Common myeloid progenitor, CD34-positive (primary cell): ENCODE results near the gene RCOR1.

Source experiments
- CTCF ChIA-PET: fragments of 350-600 bp; sonication (Branson Sonifier 250); formaldehyde crosslinking; loops from one replicate; lab custom pipeline; 2021; ENCODE audit warnings: antibody characterized with exemption; lab: Charles Lee
- POLR2A ChIA-PET: fragments of 350-600 bp; sonication (Branson Sonifier 250); formaldehyde crosslinking; loops from one replicate; lab custom pipeline; 2021; ENCODE audit warnings: antibody characterized with exemption; lab: Charles Lee
- DNase-seq, 3 donors: peaks; one replicate each; pipeline versions ENCODE4 v3.0.0 to v3.0.0-alpha.2; 2013
- H3K27ac ChIP-seq, 2 experiments: 1 replicate in 1 of 2; 2 replicates in 1 of 2; pipeline ENCODE4 v1.7.0; 2013; ENCODE audit warnings: inconsistent platforms in 2 of 2, low read length in 2 of 2, mild to moderate bottlenecking in 2 of 2, low read depth in 1 of 2, moderate library complexity in 1 of 2; ENCODE audit not compliant: severe bottlenecking in 2 of 2, insufficient read depth in 1 of 2, poor library complexity in 1 of 2
- H3K27me3 ChIP-seq, 5 experiments: replicated peaks in 2 of 5; 1 replicate in 3 of 5; 2 replicates in 2 of 5; pipeline versions ENCODE4 v1.6.1 to v1.7.0; 2013; ENCODE audit warnings: low read length in 4 of 5, mild to moderate bottlenecking in 2 of 5, moderate library complexity in 2 of 5, inconsistent platforms in 1 of 5; ENCODE audit not compliant: insufficient read depth in 5 of 5, control insufficient read depth in 4 of 5
- H3K36me3 ChIP-seq, 4 experiments: 1 replicate in 2 of 4; 2 replicates in 2 of 4; pipeline versions ENCODE4 v1.6.1 to v1.7.0; 2013; ENCODE audit warnings: low read length in 3 of 4, control low read depth in 1 of 4, mild to moderate bottlenecking in 1 of 4; ENCODE audit not compliant: control insufficient read depth in 4 of 4, insufficient read depth in 4 of 4
- H3K4me1 ChIP-seq, 4 experiments: 1 replicate in 3 of 4; 2 replicates in 1 of 4; pipeline versions ENCODE4 v1.6.1 to v1.7.1; 2013; ENCODE audit warnings: low read length in 3 of 4, mild to moderate bottlenecking in 3 of 4, control low read depth in 1 of 4, inconsistent platforms in 1 of 4, moderate library complexity in 1 of 4; ENCODE audit not compliant: control insufficient read depth in 4 of 4, insufficient read depth in 4 of 4; ENCODE audit errors: control extremely low read depth in 1 of 4
- H3K4me3 ChIP-seq, 7 experiments: 1 replicate in 4 of 7; 2 replicates in 3 of 7; pipeline versions ENCODE4 v1.5.1 to v1.7.0; 2013; ENCODE audit warnings: mild to moderate bottlenecking in 7 of 7, low read length in 6 of 7, moderate library complexity in 6 of 7, inconsistent platforms in 2 of 7, low read depth in 2 of 7, control low read depth in 1 of 7; ENCODE audit not compliant: insufficient read depth in 4 of 7, control insufficient read depth in 1 of 7; ENCODE audit errors: extremely low read depth in 1 of 7
- H3K9me3 ChIP-seq, 5 experiments: 1 replicate in 4 of 5; 2 replicates in 1 of 5; pipeline versions ENCODE4 v1.6.1 to v1.7.1; 2013; ENCODE audit warnings: low read length in 4 of 5, mild to moderate bottlenecking in 2 of 5, inconsistent platforms in 1 of 5, low read depth in 1 of 5, moderate library complexity in 1 of 5; ENCODE audit not compliant: control insufficient read depth in 4 of 5, insufficient read depth in 2 of 5; ENCODE audit errors: control extremely low read depth in 1 of 5
- WGBS: methylation state at CpG from one replicate; pipeline ENCODE4 v1.1.5; 2013; ENCODE audit not compliant: insufficient coverage; 5-methylcytosine and 5-hydroxymethylcytosine counted together

RCOR1 gene

DNA sequence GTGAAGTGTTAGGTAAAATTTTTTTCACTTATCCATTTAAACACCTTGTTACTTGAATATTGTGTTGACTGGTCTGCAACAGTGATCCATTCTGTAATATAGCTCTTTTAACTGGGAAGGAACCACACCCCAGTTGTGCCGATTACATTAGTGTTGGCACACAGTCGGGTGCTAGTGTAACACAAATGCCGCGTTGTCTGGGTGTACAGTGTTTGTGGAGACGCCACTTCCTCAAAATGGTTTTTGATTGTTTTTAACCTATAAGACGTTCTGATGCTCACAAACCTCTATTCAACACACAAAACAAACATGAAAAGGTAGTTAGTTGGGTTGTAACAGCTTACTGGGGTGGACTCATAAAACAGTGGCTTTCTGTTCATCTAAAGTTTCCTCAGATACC, 136.8 kb downstream of the RCOR1 start:
- no peaks in the 10 kb centered on the region for H3K9me3 ChIP-seq
- WGBS = 100% methylated on average over 2 of the region's 6 CpGs
- H3K4me1 ChIP-seq = no peaks in the 10 kb centered on the region
- CTCF ChIA-PET = interaction anchor here (1.0 kb wide), 2 partner anchors 11 to 126 kb away, joined by 3 read pairs; no protein-coding TSS in a partner anchor
- H3K36me3 ChIP-seq = peaks cover 9 to 62% (median 43%) of the 10 kb centered on the region in 4 experiments
- no peaks in the 10 kb centered on the region for H3K27me3 ChIP-seq
- DNase-seq = no peak
- H3K27ac ChIP-seq = no peak overlapping the region
- POLR2A ChIA-PET = no interaction called here
- no peak overlapping the region for H3K4me3 ChIP-seq

- Histone ChIP-seq H3K27ac (no peak overlapping the region), H3K27me3 (no peaks in the 10 kb centered on the region), H3K9me3 (no peaks in the 10 kb centered on the region), H3K36me3 (peaks cover 9 to 59% (median 38%) of the 10 kb centered on the region in 4 experiments), H3K4me1 (no peaks in the 10 kb centered on the region), H3K4me3 (no peak overlapping the region)
- CTCF ChIA-PET = no interaction called here
- no peak for DNase-seq
- POLR2A ChIA-PET = no interaction called here
- WGBS = 99% methylated on average over 7 of the region's 8 CpGs
Measured at GRCh38 chr14:102729825-102730224, 137.4 kb downstream of the RCOR1 start.

DNA sequence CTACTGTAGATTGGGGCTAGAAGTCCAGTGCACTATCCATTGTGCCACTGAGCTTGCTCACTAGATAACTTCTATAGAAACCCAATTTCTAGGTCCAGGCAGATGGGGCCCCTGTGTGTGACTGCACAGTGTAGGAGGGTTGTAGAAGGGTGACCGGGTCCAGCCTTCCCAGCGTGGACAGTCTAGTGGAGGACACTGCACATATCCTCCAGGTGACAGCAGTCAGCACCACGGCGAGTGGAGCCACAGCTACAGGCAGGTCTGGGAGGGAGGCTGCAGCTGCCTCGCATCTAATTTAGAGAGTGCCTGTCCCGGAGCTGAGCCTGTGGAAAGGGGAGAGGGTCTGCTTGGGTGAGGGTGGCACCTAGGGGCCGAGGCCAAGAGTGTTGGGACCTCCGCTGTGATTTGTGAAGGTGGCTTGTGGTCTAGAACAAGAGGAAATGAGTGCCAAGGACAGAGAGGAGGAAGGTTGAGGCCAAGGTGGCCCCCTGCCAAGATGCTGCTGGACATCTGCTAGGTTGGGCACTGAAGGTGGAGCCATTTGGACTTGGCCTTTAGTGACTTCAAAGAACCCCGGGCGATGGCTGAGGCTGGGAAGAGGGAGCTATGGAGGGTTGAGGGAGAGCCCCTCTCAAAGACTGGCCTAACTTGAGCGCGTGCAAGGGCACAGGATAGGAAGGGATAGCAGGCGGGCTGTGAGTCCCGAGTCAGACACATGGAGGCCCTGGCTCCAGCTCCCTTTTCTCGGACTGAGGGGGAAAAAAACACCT, 138.8 kb downstream of the RCOR1 start:
- Histone ChIP-seq H3K9me3 (no peaks in the 10 kb centered on the region), H3K4me3 (no peak overlapping the region), H3K27ac (no peak overlapping the region), H3K36me3 (peaks cover 7 to 45% (median 27%) of the 10 kb centered on the region in 4 experiments), H3K27me3 (no peaks in the 10 kb centered on the region), H3K4me1 (no peaks in the 10 kb centered on the region)
- DNase-seq = no peak
- ChIA-PET POLR2A (no interaction called here), CTCF (interaction anchor here (0.6 to 0.9 kb wide), 2 partner anchors 10 to 913 kb away, joined by 3 to 5 read pairs; no protein-coding TSS in a partner anchor)
- WGBS = 96% methylated on average over 8 of the region's 15 CpGs

DNA sequence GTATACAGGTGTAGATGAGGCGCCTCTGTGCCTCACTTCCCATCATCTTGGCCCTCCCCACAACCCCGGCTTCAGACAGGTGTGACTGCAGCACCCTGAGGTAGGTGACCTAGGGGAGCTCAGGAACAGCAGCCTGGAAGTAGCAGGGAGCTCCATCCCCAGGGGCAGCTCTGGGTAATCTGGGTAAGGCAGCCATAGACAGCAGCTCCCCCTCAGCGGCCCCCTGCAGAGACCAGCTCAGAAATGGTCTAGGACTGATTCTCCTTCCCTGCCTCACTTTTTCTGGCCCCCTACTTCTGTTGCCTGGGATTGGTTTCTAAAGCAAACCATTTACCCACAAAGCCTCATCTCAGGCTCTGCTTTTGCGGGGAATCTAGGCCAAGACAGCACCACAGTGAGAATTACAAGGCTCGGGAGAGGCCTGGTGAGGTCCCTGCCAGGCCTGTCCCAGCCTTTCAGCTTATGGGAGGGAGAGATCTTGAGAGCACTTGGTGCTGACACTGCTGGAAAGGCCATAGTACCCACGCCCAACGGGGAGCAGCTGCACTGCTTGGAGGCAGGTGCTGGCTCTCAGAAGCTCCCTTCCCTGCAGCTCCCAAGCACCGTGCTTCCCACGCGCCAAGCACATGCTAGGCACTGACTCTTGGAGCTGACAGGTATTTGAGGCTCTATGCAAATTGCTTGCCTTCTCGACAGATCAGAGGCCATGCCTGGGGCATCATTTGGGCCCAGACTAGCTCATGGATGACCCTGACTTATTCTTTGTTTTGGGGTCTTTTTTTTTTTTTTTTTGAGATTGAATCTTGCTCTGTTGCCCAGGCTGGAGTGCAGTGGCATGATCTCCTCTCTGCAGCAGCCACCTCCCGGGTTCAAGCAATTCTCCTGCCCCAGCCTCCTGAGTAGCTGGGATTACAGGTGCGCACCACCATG, 139.7 kb downstream of the RCOR1 start:
- CTCF ChIA-PET = interaction anchor here (0.6 to 0.9 kb wide), 2 partner anchors 11 to 913 kb away, joined by 3 to 5 read pairs; no protein-coding TSS in a partner anchor
- H3K9me3 ChIP-seq = no peaks in the 10 kb centered on the region
- DNase-seq = no peak
- no peak overlapping the region for H3K27ac ChIP-seq
- H3K4me1 ChIP-seq = no peaks in the 10 kb centered on the region
- WGBS = 95% methylated on average over 9 of the region's 13 CpGs
- no peak overlapping the region for H3K4me3 ChIP-seq
- peaks cover 7 to 38% (median 22%) of the 10 kb centered on the region in 4 experiments for H3K36me3 ChIP-seq
- POLR2A ChIA-PET = no interaction called here
- no peaks in the 10 kb centered on the region for H3K27me3 ChIP-seq

- H3K36me3 ChIP-seq = peaks cover 5 to 32% (median 20%) of the 10 kb centered on the region in 4 experiments
- H3K27ac ChIP-seq = no peak overlapping the region
- 99% methylated on average over 10 of the region's 10 CpGs for WGBS
- no peak for DNase-seq
- CTCF ChIA-PET = interaction anchor here (0.6 kb wide), 1 partner anchor 20 kb away, joined by 3 read pairs; no protein-coding TSS in a partner anchor
- no peaks in the 10 kb centered on the region for H3K9me3 ChIP-seq
- H3K27me3 ChIP-seq = no peaks in the 10 kb centered on the region
- no peaks in the 10 kb centered on the region for H3K4me1 ChIP-seq
- H3K4me3 ChIP-seq = no peak overlapping the region
- POLR2A ChIA-PET = no interaction called here
Measured at GRCh38 chr14:102732924-102733323, 140.5 kb downstream of the RCOR1 start.

- POLR2A ChIA-PET = no interaction called here
- DNase-seq = no peak
- CTCF ChIA-PET = interaction anchor here (0.6 kb wide), 1 partner anchor 19 kb away, joined by 3 read pairs; no protein-coding TSS in a partner anchor
- WGBS = 88% methylated on average over 9 of the region's 11 CpGs
- H3K9me3 ChIP-seq = no peaks in the 10 kb centered on the region
- H3K4me1 ChIP-seq = no peaks in the 10 kb centered on the region
- no peak overlapping the region for H3K27ac ChIP-seq
- H3K36me3 ChIP-seq = peaks cover 4 to 31% (median 18%) of the 10 kb centered on the region in 4 experiments
- no peak overlapping the region for H3K4me3 ChIP-seq
- no peaks in the 10 kb centered on the region for H3K27me3 ChIP-seq
Measured at GRCh38 chr14:102733326-102733725, 140.9 kb downstream of the RCOR1 start.
